Smooth muscle cell (in vitro differentiated cells): ENCODE measurements around the gene ZNF726. TPM values are rescaled to one million over a fixed set of nuclear protein-coding genes. Genes with fewer than 3 reads are reported as not detected.
"Not testable (repeated sequence)": the region's sequence is repeated elsewhere in the genome, so short reads cannot be mapped to it uniquely, and the experiment has no call there.

Source experiments
- DNase-seq: peaks from one replicate; lab custom pipeline; 2025; ENCODE audit not compliant: unreplicated experiment; lab: John Stamatoyannopoulos, UW
- H2AFZ ChIP-seq: fragments of 200-600 bp; sonication (generic); 2 replicates; pipeline ENCODE4 v1.6.0; 2016; ENCODE audit warnings: antibody characterized with exemption, low read depth, mild to moderate bottlenecking
- H3F3A ChIP-seq: fragments of 200-600 bp; sonication (generic); 2 replicates; pipeline ENCODE4 v1.6.0; 2017; ENCODE audit warnings: antibody characterized with exemption, low read depth
- H3K27ac ChIP-seq: fragments of 200-600 bp; sonication (generic); 2 replicates; pipeline ENCODE4 v1.5.1; 2016; ENCODE audit warnings: low read depth, mild to moderate bottlenecking
- H3K27me3 ChIP-seq: fragments of 200-600 bp; sonication (generic); 2 replicates; pipeline ENCODE4 v1.6.1; 2016; ENCODE audit warnings: low read depth, mild to moderate bottlenecking
- H3K36me3 ChIP-seq: fragments of 200-600 bp; sonication (generic); 2 replicates; pipeline ENCODE4 v1.5.1; 2016; ENCODE audit warnings: low read depth
- H3K4me1 ChIP-seq: fragments of 200-600 bp; sonication (generic); 2 replicates; pipeline ENCODE4 v1.5.1; 2016; ENCODE audit warnings: low read depth
- H3K4me2 ChIP-seq: fragments of 200-600 bp; sonication (generic); 2 replicates; pipeline ENCODE4 v1.6.0; 2016; ENCODE audit warnings: mild to moderate bottlenecking
- H3K4me3 ChIP-seq: fragments of 200-600 bp; sonication (generic); 2 replicates; pipeline ENCODE4 v1.5.1; 2016; ENCODE audit warnings: mild to moderate bottlenecking
- H3K79me2 ChIP-seq: fragments of 200-600 bp; sonication (generic); 2 replicates; pipeline ENCODE4 v1.6.0; 2016; ENCODE audit warnings: low read depth, mild to moderate bottlenecking
- H3K9ac ChIP-seq: fragments of 200-600 bp; sonication (generic); 2 replicates; pipeline ENCODE4 v1.6.0; 2016; ENCODE audit warnings: low read depth
- H3K9me3 ChIP-seq: fragments of 200-600 bp; sonication (generic); replicated peaks from 2 replicates; pipeline ENCODE4 v1.5.1; 2016; ENCODE audit warnings: low read depth
- H4K20me1 ChIP-seq: fragments of 200-600 bp; sonication (generic); 2 replicates; pipeline ENCODE4 v1.6.0; 2016; ENCODE audit warnings: low read depth
- CTCF ChIP-seq: fragments of 200-600 bp; sonication (generic); IDR thresholded peaks from 2 replicates; pipeline ENCODE4 v1.5.1; 2017; ENCODE audit warnings: borderline replicate concordance, mild to moderate bottlenecking, antibody characterized with exemption; ENCODE audit not compliant: insufficient read depth, poor library complexity, severe bottlenecking
- WGBS: methylation state at CpG from one replicate; pipeline ENCODE4 v1.1.7; 2016; ENCODE audit warnings: low lambda C conversion rate; 5-methylcytosine and 5-hydroxymethylcytosine counted together
- polyA plus RNA-seq: library from polyadenylated mRNA; unstranded; fragments of >200 nt; fragmentation: Nextera tagmentation; extraction: Ambion mirVana; gene quantifications from 2 replicates; pipeline ENCODE4 v1.2.1, GENCODE V29; 2016
- total RNA-seq: library from RNA; depleted of rRNA; stranded (reverse); fragments of >200 nt; gene quantifications from 2 replicates; pipeline ENCODE4 v1.2.3, GENCODE V29; 2014

The ZNF726 gene
- total and polyA plus RNA-seq, 2 experiments from 2014 or later, result not detected

DNA sequence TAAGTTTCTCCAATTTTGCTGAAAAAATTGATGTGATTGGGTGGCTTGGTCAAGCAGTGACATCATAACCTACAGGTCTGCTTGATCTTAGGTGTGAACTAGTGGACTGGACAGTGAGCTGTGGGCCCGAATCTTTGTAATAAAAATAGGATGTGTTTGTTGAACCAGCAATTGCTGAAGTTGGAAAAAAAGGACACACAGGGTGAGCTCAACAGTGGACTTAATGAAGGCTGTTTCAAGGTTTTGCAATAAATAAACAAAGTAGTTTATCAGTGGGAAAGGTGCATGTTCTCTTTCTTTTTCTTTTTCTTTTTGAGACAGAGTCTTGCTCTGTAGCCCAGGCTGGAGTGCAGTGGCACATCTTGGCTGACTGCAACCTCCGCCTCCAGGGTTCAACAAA is 30.3 kb upstream of the ZNF726 start:
- Histone ChIP-seq H3K4me1 (no peaks in the 10 kb centered on the region), H3K27ac (no peak overlapping the region), H2AFZ (no peak overlapping the region), H3K79me2 (no peaks in the 10 kb centered on the region), H3K36me3 (no peaks in the 10 kb centered on the region), H3K4me3 (no peak overlapping the region), H3K27me3 (no peaks in the 10 kb centered on the region), H3K9ac (no peak overlapping the region), H3K9me3 (peaks cover 6% of the 10 kb centered on the region), H3K4me2 (no peak overlapping the region), H3F3A (no peaks in the 10 kb centered on the region), H4K20me1 (no peaks in the 10 kb centered on the region)
- 73% methylated on average over 2 of the region's 2 CpGs for WGBS
- TF ChIP-seq CTCF, result no peak
- no peak for DNase-seq

GRCh38 chr19:23887642-23888041 is 27.0 kb upstream of the ZNF726 start:
- WGBS, result 84% methylated on average over 5 of the region's 5 CpGs
- Histone ChIP-seq H3K9me3 (peaks cover 6% of the 10 kb centered on the region), H3K79me2 (no peaks in the 10 kb centered on the region), H4K20me1 (no peaks in the 10 kb centered on the region), H3K9ac (no peak overlapping the region), H3K4me3 (no peak overlapping the region), H3K4me1 (no peaks in the 10 kb centered on the region), H3K36me3 (no peaks in the 10 kb centered on the region), H3F3A (no peaks in the 10 kb centered on the region), H3K27me3 (no peaks in the 10 kb centered on the region), H2AFZ (no peak overlapping the region), H3K27ac (no peak overlapping the region), H3K4me2 (no peak overlapping the region)
- no peak for DNase-seq
- no peak for TF ChIP-seq CTCF

DNA sequence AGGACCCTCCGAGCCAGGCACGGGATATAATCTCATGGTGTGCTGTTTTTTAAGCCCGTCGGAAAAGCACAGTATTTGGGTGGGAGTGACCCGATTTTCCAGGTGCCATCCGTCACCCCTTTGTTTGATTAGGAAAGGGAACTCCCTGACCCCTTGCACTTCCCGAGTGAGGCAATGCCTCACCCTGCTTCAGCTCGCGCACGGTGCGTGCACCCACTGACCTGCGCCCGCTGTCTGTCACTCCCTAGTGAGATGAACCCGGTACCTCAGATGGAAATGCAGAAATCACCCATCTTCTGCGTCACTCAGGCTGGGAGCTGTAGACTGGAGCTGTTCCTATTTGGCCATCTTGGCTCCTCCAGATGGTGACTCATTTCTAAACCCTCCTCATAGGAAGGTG is 18.6 kb upstream of the ZNF726 start:
- not testable (repeated sequence) for H3F3A ChIP-seq, H3K27ac ChIP-seq, H3K4me3 ChIP-seq, H4K20me1 ChIP-seq, H3K4me1 ChIP-seq, H3K27me3 ChIP-seq, DNase-seq, H3K36me3 ChIP-seq, H2AFZ ChIP-seq, H3K9ac ChIP-seq, H3K9me3 ChIP-seq, H3K79me2 ChIP-seq, H3K4me2 ChIP-seq
- 85% methylated on average over 15 of the region's 15 CpGs for WGBS

DNA sequence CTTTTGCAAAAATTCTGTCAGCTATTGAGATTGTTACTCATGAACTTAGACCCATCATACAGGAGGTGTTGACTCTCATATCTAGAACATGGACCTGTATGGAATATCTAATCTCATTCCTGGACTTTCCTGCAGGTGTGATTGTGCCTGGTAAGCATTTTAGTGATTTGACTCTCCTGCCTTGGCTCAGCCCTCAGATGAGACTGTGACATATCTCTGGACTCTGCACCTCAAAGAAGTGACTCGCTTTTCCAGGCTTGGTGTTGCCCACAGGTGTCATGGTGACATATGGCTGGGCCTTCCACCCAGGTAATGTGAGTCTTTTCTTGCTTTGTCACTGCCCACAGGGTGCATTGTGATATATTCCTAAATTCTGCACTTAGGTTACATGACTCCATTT is 17.8 kb upstream of the ZNF726 start:
- TF ChIP-seq CTCF, result no peak
- Histone ChIP-seq H3F3A (no peaks in the 10 kb centered on the region), H3K4me1 (no peaks in the 10 kb centered on the region), H3K4me3 (no peak overlapping the region), H3K9me3 (peaks cover 6% of the 10 kb centered on the region), H4K20me1 (no peaks in the 10 kb centered on the region), H3K79me2 (no peaks in the 10 kb centered on the region), H3K36me3 (no peaks in the 10 kb centered on the region), H3K27me3 (no peaks in the 10 kb centered on the region), H3K27ac (no peak overlapping the region), H2AFZ (no peak overlapping the region), H3K4me2 (no peak overlapping the region), H3K9ac (no peak overlapping the region)
- WGBS, result 52% methylated on average over 1 of the region's 1 CpG
- DNase-seq, result no peak
